HepG2 (cell line): ENCODE data around the gene ITPK1. TPM values are rescaled to one million over a fixed set of nuclear protein-coding genes. Genes with fewer than 3 reads are reported as not detected.
A peak's percentile ranks its signal among the peaks of the same experiment; 100 is the strongest.

Experiments used
- ATAC-seq: fragments of 200-7000 bp; cut with Tn5 transposase; 3 replicates; pipeline ENCODE4 v1.9.1; 2020; ENCODE audit warnings: mild to moderate bottlenecking, moderate library complexity
- BruUV-seq: library from RNA; stranded (reverse); fragments of 400-500 nt; replicated peaks from 2 replicates; lab custom pipeline; 2021; lab: Mats Ljungman, UMichigan
- CTCF ChIA-PET: fragments of 300-600 bp; formaldehyde crosslinking; extraction: SDS; loops from one replicate; lab custom pipeline; 2021; ENCODE audit warnings: low total read pairs, inconsistent platforms, low intra/inter-chr PET ratio; lab: Yijun Ruan, JAX
- POLR2A ChIA-PET: fragments of 350-600 bp; sonication (Branson Sonifier 250); formaldehyde crosslinking; loops from one replicate; lab custom pipeline; 2020; ENCODE audit warnings: antibody characterized with exemption, inconsistent platforms; lab: Yijun Ruan, JAX
- DNase-seq: peaks from one replicate; pipeline ENCODE4 v3.0.0-alpha.2; 2015; ENCODE audit warnings: low spot score
- FAIRE-seq: peaks from 3 replicates; lab custom pipeline; 2011; peaks lifted over from hg19 to GRCh38; lab: Jason Lieb, UNC
- H2AFZ ChIP-seq: one replicate; pipeline ENCODE4 v1.6.1; 2011; ENCODE audit warnings: low read length, inconsistent platforms
- H3K27ac ChIP-seq: fragments of 300-600 bp; 3 replicates; pipeline ENCODE4 v1.8.0; 2011; ENCODE audit warnings: mixed run types, mild to moderate bottlenecking, mixed read lengths, low read length, inconsistent platforms; ENCODE audit not compliant: insufficient read depth; ENCODE audit errors: extremely low read length
- H3K27me3 ChIP-seq, 2 experiments: fragments of 200-600 bp in 1 of 2; 2 replicates in 1 of 2; 3 replicates in 1 of 2; pipeline versions ENCODE4 v1.6.0 to v1.8.0; 2011; ENCODE audit warnings: low read length in 2 of 2, mild to moderate bottlenecking in 2 of 2, moderate library complexity in 2 of 2, inconsistent platforms in 1 of 2; ENCODE audit not compliant: insufficient read depth in 2 of 2, control insufficient read depth in 1 of 2
- H3K36me3 ChIP-seq, 2 experiments: fragments of 200-600 bp in 1 of 2; replicated peaks in 1 of 2; 2 replicates in 1 of 2; 3 replicates in 1 of 2; pipeline versions ENCODE4 v1.5.1 to v1.8.0; 2011; ENCODE audit warnings: low read length in 2 of 2, inconsistent platforms in 1 of 2; ENCODE audit not compliant: insufficient read depth in 2 of 2, control insufficient read depth in 1 of 2
- H3K4me1 ChIP-seq: 2 replicates; pipeline ENCODE4 v1.5.1; 2012; ENCODE audit warnings: low read length, inconsistent platforms; ENCODE audit not compliant: insufficient read depth
- H3K4me2 ChIP-seq: 2 replicates; pipeline ENCODE4 v1.6.0; 2011; ENCODE audit warnings: low read depth, low read length, inconsistent platforms
- H3K4me3 ChIP-seq, 3 experiments: fragments of 200-600 bp in 1 of 3; sonication (generic), shearing (Covaris generic) in 1 of 3; replicated peaks in 1 of 3; 2 replicates each; pipeline ENCODE4 v1.5.1; 2011 to 2016; ENCODE audit warnings: low read length in 3 of 3, inconsistent platforms in 2 of 3, low read depth in 2 of 3, mild to moderate bottlenecking in 2 of 3, control low read depth in 1 of 3, mixed read lengths in 1 of 3; ENCODE audit not compliant: insufficient read depth in 1 of 3
- H3K79me2 ChIP-seq: one replicate; pipeline ENCODE4 v1.6.1; 2011; ENCODE audit warnings: low read length, inconsistent platforms; ENCODE audit not compliant: insufficient read depth
- H3K9ac ChIP-seq: 2 replicates; pipeline ENCODE4 v1.6.0; 2011; ENCODE audit warnings: mild to moderate bottlenecking, low read depth, low read length, inconsistent platforms; ENCODE audit not compliant: insufficient read depth
- H3K9me3 ChIP-seq: 2 replicates; pipeline ENCODE4 v1.5.1; 2012; ENCODE audit warnings: mild to moderate bottlenecking, low read length
- H4K20me1 ChIP-seq: 2 replicates; pipeline ENCODE4 v1.6.0; 2011; ENCODE audit warnings: inconsistent platforms, mild to moderate bottlenecking, low read length, moderate library complexity; ENCODE audit not compliant: insufficient read depth
- ETV5 ChIP-seq: IDR thresholded peaks from 2 replicates; pipeline ENCODE4 v1.6.1; 2018; ENCODE audit warnings: missing biosample characterization, missing genetic modification reagents, inconsistent platforms, borderline replicate concordance
- KDM5B ChIP-seq: sonication (generic); formaldehyde crosslinking; IDR thresholded peaks from 2 replicates; pipeline ENCODE4 v1.4.0; 2020; ENCODE audit warnings: missing genetic modification reagents, mild to moderate bottlenecking, borderline replicate concordance
- RAD21 ChIP-seq: fragments of 450-650 bp; formaldehyde crosslinking; IDR thresholded peaks from 2 replicates; pipeline ENCODE4 v1.5.0; 2020; ENCODE audit warnings: mild to moderate bottlenecking
- SIX4 ChIP-seq: sonication (generic); formaldehyde crosslinking; IDR thresholded peaks from 2 replicates; pipeline ENCODE4 v1.4.0; 2020; ENCODE audit warnings: missing genetic modification reagents
- SNAI1 ChIP-seq: sonication (generic); formaldehyde crosslinking; IDR thresholded peaks from 2 replicates; pipeline ENCODE4 v1.5.0; 2020; ENCODE audit warnings: mild to moderate bottlenecking, missing genetic modification reagents, borderline replicate concordance
- SRF ChIP-seq: IDR thresholded peaks from 2 replicates; pipeline ENCODE4 v1.6.1; 2011; ENCODE audit warnings: mild to moderate bottlenecking, low read depth, low read length, moderate library complexity
- TP53 ChIP-seq: sonication (generic); formaldehyde crosslinking; conservative IDR thresholded peaks from 2 replicates; pipeline ENCODE4 v1.4.0; 2020; ENCODE audit warnings: missing genetic modification reagents
- ZNF768 ChIP-seq: sonication (generic); formaldehyde crosslinking; IDR thresholded peaks from 2 replicates; pipeline ENCODE4 v1.4.0; 2020; ENCODE audit warnings: missing genetic modification reagents
- ZSCAN29 ChIP-seq: sonication (generic); formaldehyde crosslinking; conservative IDR thresholded peaks from 2 replicates; pipeline ENCODE4 v1.4.0; 2020; ENCODE audit warnings: mild to moderate bottlenecking, missing genetic modification reagents
- WGBS: methylation state at CpG from one replicate; pipeline ENCODE4 v1.1.6; 2017; ENCODE audit warnings: low lambda C conversion rate; 5-methylcytosine and 5-hydroxymethylcytosine counted together
- in situ Hi-C: cut with HindIII; loops from 2 replicates; pipeline ENCODE4 v1.10.0; 2017; ENCODE audit warnings: low pct_unique_long_range_greater_than_20kb; ENCODE audit not compliant: extremely low pct_ligation_motif_present
- intact Hi-C: fragments of 100-400 bp; cut with micrococcal nuclease; formaldehyde crosslinking; loops from one replicate; pipeline ENCODE4 v1.10.0; 2022; ENCODE audit not compliant: unreplicated experiment
- polyA plus RNA-seq, 8 experiments: library from polyadenylated mRNA; depleted of rRNA in 3 of 8; stranded (reverse) in 7 of 8; unstranded in 1 of 8; fragments of >200 nt; fragmentation: Illumina TruSeq in 4 of 8; extraction: Trizol in 4 of 8; gene quantifications; 2 replicates each; pipeline versions ENCODE4 v1.2.1 to v1.2.3, GENCODE V29; 2011 to 2016; ENCODE audit warnings: low read depth in 4 of 8, missing spikeins in 1 of 8, mixed read lengths in 1 of 8; ENCODE audit not compliant: insufficient read depth in 1 of 8
- total RNA-seq, 5 experiments: library from RNA; depleted of rRNA; stranded (reverse); fragments of >200 nt; fragmentation: Illumina TruSeq; extraction: Trizol; gene quantifications; 2 replicates each; pipeline ENCODE4 v1.2.3, GENCODE V29; 2016; ENCODE audit warnings: low read depth in 1 of 5
- TF ChIP-seq, protein P1 (sequence below): sonication (generic); formaldehyde crosslinking; IDR thresholded peaks from 2 replicates; pipeline ENCODE4 v1.4.0; 2020; ENCODE audit warnings: missing genetic modification reagents
- TF ChIP-seq, protein P2 (sequence below): sonication (generic); formaldehyde crosslinking; IDR thresholded peaks from 2 replicates; pipeline ENCODE4 v1.8.0; 2022; ENCODE audit warnings: mild to moderate bottlenecking, missing genetic modification reagents, borderline replicate concordance

Gene ITPK1
- total and polyA plus RNA-seq, 2 of the 13 experiments (the other 11 are each of a cell fraction or from before 2014, with no cell fraction given), result 20.5 to 47.5 TPM

DNA sequence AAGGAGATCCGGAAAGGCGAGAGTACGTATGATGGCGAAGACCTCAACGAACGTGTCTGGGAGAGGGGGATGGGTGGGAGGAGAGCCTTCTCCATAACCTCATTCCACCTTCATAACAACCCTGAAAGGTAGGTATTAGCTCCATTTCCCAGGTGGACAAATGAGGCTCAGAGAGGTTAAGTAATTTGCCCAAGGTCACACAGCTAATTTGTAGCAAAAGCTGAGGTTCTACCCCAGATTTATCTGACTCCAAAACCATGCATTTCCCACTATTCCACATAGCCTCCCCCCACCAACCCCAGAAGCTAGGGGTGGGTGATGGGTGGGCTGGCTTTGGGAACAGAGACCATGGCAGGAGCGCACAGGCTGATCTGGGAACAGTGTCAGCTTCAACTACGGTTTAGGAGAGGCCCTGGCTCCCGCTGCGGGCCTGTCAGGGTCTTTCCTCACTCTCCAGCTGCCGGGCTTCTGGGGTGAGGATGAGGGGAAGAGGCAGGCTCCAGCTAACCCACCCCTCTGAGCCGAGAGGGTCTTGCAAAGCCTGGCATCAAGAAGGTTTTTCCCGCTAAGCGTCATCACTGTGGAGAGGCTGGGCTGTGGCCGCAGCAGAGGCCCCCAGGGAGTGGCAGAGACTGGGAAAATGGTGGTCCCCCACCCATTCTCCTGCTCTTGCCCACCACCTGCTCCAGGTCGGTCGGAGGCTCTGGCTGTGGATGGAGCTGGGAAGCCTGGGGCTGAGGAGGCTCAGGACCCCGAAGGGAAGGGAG lies 183.9 kb downstream of the ITPK1 start:
- 68% methylated on average over 15 of the region's 18 CpGs for WGBS
- intact Hi-C loops (no loop called here), in situ Hi-C loops (no loop called here)
- Histone ChIP-seq H3K4me2 (no peak overlapping the region), H4K20me1 (0 out of 2 replicates have a peak, but pooled peaks cover 4% of the 10 kb centered on the region), H3K27ac (no peak overlapping the region), H3K4me3 (no peak overlapping the region), H3K36me3 (0 out of 5 replicates have a peak, but pooled peaks cover 0 to 3% of the 10 kb centered on the region in 2 experiments), H2AFZ (no peak overlapping the region), H3K4me1 (no peaks in the 10 kb centered on the region), H3K27me3 (no peaks in the 10 kb centered on the region; a peak in 1 of 5 replicates), H3K9ac (no peak overlapping the region), H3K79me2 (no peaks in the 10 kb centered on the region), H3K9me3 (no peaks in the 10 kb centered on the region)
- no peak for DNase-seq
- ATAC-seq, result no peak
- CTCF ChIA-PET, result no interaction called here
- BruUV-seq, result no TSS peak
- TF ChIP-seq ZNF768 (CRISPR knock-in tag) (peak; percentile 85; the same call in 1 of the 2 replicates), ZSCAN29 (CRISPR knock-in tag) (no peak)
- no peak for FAIRE-seq
- POLR2A ChIA-PET, result no interaction called here

DNA sequence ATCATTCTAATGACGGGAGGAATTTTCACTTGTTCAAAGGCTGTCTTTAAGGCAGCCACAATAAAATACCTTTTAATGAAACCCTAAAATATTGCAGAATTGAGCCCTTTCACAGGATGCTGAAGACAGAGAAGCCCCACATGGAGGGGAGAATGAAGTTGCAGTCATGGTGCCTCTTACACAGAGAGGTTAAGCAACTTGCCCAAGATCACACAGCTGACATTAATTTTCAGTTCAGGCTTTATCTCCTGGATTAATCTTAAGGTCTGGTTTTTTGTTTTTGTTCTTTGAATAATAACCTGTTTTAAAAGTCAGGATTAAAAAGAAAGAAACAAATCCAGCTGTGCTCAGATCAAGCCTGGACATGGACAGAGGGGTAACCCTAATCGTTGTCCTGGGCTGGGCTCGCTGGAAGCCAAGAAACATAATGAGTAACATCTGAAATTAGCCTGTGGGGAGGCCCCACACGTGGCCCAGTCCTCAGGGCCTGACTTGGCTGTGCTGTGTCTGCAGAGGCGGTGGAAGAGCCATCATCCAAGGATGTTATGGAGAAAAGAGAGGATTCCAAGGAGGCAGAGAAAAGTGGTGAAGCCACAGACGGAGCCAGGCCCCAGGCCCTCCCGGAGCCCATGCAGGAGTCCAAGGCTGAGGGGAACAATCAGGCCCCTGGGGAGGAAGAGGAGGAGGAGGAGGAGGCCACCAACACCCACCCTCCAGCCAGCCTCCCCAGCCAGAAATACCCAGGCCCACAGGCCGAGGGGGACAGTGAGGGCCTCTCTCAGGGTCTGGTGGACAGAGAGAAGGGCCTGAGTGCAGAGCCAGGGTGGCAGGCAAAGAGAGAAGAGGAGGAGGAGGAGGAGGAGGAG lies 184.8 kb downstream of the ITPK1 start:
- 39% methylated on average over 8 of the region's 8 CpGs for WGBS
- Histone ChIP-seq H3K9ac (no peak overlapping the region), H2AFZ (no peak overlapping the region), H3K27me3 (no peaks in the 10 kb centered on the region; a peak in 1 of 5 replicates), H3K27ac (no peak overlapping the region), H3K4me1 (no peaks in the 10 kb centered on the region), H3K9me3 (no peaks in the 10 kb centered on the region), H4K20me1 (0 out of 2 replicates have a peak, but pooled peaks cover 4% of the 10 kb centered on the region), H3K36me3 (0 out of 5 replicates have a peak, but pooled peaks cover 0 to 1% of the 10 kb centered on the region in 2 experiments), H3K4me2 (no peak overlapping the region), H3K4me3 (no peak overlapping the region), H3K79me2 (no peaks in the 10 kb centered on the region)
- ATAC-seq, result no peak
- POLR2A ChIA-PET, result no interaction called here
- in situ Hi-C loops, result no loop called here
- TF ChIP-seq, protein P1, sequence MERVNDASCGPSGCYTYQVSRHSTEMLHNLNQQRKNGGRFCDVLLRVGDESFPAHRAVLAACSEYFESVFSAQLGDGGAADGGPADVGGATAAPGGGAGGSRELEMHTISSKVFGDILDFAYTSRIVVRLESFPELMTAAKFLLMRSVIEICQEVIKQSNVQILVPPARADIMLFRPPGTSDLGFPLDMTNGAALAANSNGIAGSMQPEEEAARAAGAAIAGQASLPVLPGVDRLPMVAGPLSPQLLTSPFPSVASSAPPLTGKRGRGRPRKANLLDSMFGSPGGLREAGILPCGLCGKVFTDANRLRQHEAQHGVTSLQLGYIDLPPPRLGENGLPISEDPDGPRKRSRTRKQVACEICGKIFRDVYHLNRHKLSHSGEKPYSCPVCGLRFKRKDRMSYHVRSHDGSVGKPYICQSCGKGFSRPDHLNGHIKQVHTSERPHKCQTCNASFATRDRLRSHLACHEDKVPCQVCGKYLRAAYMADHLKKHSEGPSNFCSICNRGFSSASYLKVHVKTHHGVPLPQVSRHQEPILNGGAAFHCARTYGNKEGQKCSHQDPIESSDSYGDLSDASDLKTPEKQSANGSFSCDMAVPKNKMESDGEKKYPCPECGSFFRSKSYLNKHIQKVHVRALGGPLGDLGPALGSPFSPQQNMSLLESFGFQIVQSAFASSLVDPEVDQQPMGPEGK (CRISPR knock-in tag), result no peak
- no peak for TF ChIP-seq SNAI1 (CRISPR knock-in tag)
- no peak for TF ChIP-seq SIX4 (CRISPR knock-in tag)
- no peak for TF ChIP-seq KDM5B (CRISPR knock-in tag)
- TF ChIP-seq TP53 (CRISPR knock-in tag), result no peak
- TF ChIP-seq ETV5, result no peak
- TF ChIP-seq SRF, result no peak
- TF ChIP-seq RAD21 (CRISPR knock-in tag), result no peak
- TF ChIP-seq, protein P2, sequence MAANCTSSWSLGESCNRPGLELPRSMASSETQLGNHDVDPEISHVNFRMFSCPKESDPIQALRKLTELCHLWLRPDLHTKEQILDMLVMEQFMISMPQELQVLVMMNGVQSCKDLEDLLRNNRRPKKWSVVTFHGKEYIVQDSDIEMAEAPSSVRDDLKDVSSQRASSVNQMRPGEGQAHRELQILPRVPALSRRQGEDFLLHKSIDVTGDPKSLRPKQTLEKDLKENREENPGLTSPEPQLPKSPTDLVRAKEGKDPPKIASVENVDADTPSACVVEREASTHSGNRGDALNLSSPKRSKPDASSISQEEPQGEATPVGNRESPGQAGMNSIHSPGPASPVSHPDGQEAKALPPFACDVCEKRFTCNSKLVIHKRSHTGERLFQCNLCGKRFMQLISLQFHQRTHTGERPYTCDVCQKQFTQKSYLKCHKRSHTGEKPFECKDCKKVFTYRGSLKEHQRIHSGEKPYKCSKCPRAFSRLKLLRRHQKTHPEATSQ, result no peak
- no peak for FAIRE-seq
- no TSS peak for BruUV-seq
- DNase-seq, result no peak
- intact Hi-C loops, result no loop called here
- CTCF ChIA-PET, result no interaction called here
